ENCODE measurements around the gene NIN. TPM values are rescaled to one million over a fixed set of nuclear protein-coding genes. Genes with fewer than 3 reads are reported as not detected.

The NIN gene
- total and polyA plus RNA-seq, 2 of the 4 experiments (the other 2 are of a cell fraction), result 15.2 to 98.4 TPM

DNA sequence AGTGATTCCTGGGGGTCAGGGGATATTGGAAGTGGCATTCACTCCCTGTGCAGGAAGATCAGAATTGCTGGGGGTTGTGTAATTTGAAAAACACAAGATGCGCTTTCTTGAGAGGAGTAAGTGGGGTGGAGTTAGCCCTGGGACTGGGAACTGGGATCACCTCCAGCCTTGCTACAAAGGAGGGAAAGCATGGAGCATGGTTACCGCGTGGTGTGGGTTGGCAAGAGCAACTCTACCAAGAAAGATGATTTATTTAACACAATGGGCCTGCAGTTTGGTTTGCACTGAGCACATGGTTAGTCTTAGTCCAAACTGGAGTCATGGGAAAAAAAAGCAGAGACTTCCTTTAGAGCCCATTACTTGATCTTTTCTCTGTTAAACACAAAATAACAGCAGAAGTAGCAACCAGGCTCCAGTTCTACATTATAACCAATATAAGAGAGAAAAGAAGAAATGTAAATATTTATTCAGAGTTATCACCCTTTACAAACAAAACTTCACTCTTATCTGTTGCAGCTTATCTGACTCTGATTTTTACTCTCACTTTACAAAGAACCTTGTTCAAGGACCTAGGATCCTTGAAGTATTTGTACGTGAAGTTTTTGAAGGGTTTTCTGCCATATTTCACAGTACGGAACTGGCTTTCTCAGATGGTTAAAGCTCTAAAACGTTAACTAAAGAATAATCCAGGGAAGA is 2.1 kb upstream of the NIN start:
- Histone ChIP-seq H3K23ac (ENCODE audit: low read depth, low read length) (no peak overlapping the region), H3K9ac (ENCODE audit: low read depth, low read length) (no peak overlapping the region), H4K20me1 (ENCODE audit: insufficient read depth, low read length) (peaks cover 22% of the 10 kb centered on the region), H2BK15ac (ENCODE audit: low read depth, low read length) (no peak overlapping the region), H3K79me1 (ENCODE audit: low read depth in 1 of 2, low read length in 2 of 2) (peaks cover 10 to 26% of the 10 kb centered on the region in 2 experiments), H3K4ac (ENCODE audit: low read depth, low read length) (no peak overlapping the region), H3K9me3 (ENCODE audit: control insufficient read depth, insufficient read depth, low read length) (no peaks in the 10 kb centered on the region), H2AK5ac (ENCODE audit: low read depth, low read length) (no peak overlapping the region), H2BK120ac (ENCODE audit: low read depth, low read length) (no peak overlapping the region), H4K5ac (ENCODE audit: low read depth, low read length) (no peak overlapping the region), H3K56ac (ENCODE audit: extremely low read depth, insufficient read depth, low read length) (no peak overlapping the region), H2AK9ac (replicated peaks; ENCODE audit: low read depth, low read length, poor library complexity) (no peak overlapping the region), H2BK5ac (ENCODE audit: low read depth, low read length, poor library complexity, severe bottlenecking) (no peak overlapping the region), H3K27me3 (ENCODE audit: control insufficient read depth, insufficient read depth, low read length) (no peaks in the 10 kb centered on the region), H3K9me1 (ENCODE audit: insufficient read depth, low read length) (peaks cover 23% of the 10 kb centered on the region), H3K36me3 (ENCODE audit: control insufficient read depth, insufficient read depth, low read length) (no peaks in the 10 kb centered on the region), H3K14ac (replicated peaks; ENCODE audit: low read depth, low read length) (no peak overlapping the region), H4K8ac (ENCODE audit: low read depth in 2 of 2, low read length in 2 of 2) (no peak overlapping the region), H3K4me1 (ENCODE audit: control insufficient read depth, insufficient read depth, low read length) (peaks cover 23% of the 10 kb centered on the region), H3K4me3 (ENCODE audit: insufficient read depth, low read depth, low read length) (no peak overlapping the region), H3K4me2 (ENCODE audit: low read depth, low read length) (no peak overlapping the region), H2BK20ac (ENCODE audit: low read depth, low read length) (no peak overlapping the region), H2AFZ (replicated peaks; ENCODE audit: low read length, poor library complexity) (no peak overlapping the region), H4K91ac (ENCODE audit: insufficient read depth, low read depth, low read length) (no peak overlapping the region), H3K27ac (ENCODE audit: insufficient read depth, low read length) (no peak overlapping the region), H3K18ac (ENCODE audit: low read depth, low read length) (no peak overlapping the region)
- ChIA-PET CTCF (no interaction called here), POLR2A (ENCODE audit: unreplicated experiment) (no interaction called here)
- peak; percentile 11 for DNase-seq
- dilution Hi-C loops (cut with HindIII; ENCODE audit: low sequenced_read_pairs, unreplicated experiment) (no loop called here), in situ Hi-C loops (cut with MboI; ENCODE audit: low sequenced_read_pairs) (no loop called here), intact Hi-C loops (cut with micrococcal nuclease) (no loop called here)
- no peak for TF ChIP-seq MAZ (IDR thresholded peaks at IDR 0.05; ENCODE audit: borderline replicate concordance, low read depth, low read length)
- TF ChIP-seq MAFK (IDR thresholded peaks at IDR 0.05; ENCODE audit: low read depth, low read length), result no peak
- TF ChIP-seq CHD1 (IDR thresholded peaks at IDR 0.05; ENCODE audit: low read depth, low read length), result no peak
- TF ChIP-seq CEBPB (IDR thresholded peaks at IDR 0.05; ENCODE audit: low read depth, low read length), result no peak
- TF ChIP-seq CTCF (conservative IDR thresholded peaks at IDR 0.05; ENCODE audit: low read depth, low read length), result no peak
- no peak for TF ChIP-seq RFX5 (IDR thresholded peaks at IDR 0.05; ENCODE audit: low read depth, low read length)
- no peak for TF ChIP-seq SMC3 (IDR thresholded peaks at IDR 0.05; ENCODE audit: low read depth, low read length)
- TF ChIP-seq NFE2L2 (IDR thresholded peaks at IDR 0.05; ENCODE audit: low read depth, low read length), result no peak
- no peak for TF ChIP-seq ELK1 (IDR thresholded peaks at IDR 0.05; ENCODE audit: borderline replicate concordance, low read depth, low read length)
- TF ChIP-seq BHLHE40 (IDR thresholded peaks at IDR 0.05; ENCODE audit: low read depth, low read length), result no peak
- no peak for TF ChIP-seq USF2 (IDR thresholded peaks at IDR 0.05; ENCODE audit: low read depth, low read length)
- no peak for TF ChIP-seq RAD21 (IDR thresholded peaks at IDR 0.05; ENCODE audit: low read length)
- TF ChIP-seq RCOR1 (IDR thresholded peaks at IDR 0.05; ENCODE audit: insufficient replicate concordance, low read length), result no peak
- no peak for TF ChIP-seq POLR2A (IDR thresholded peaks at IDR 0.05; ENCODE audit: low read depth, low read length)
- no peak for TF ChIP-seq MXI1 (IDR thresholded peaks at IDR 0.05; ENCODE audit: borderline replicate concordance, low read depth, low read length)
- TF ChIP-seq FOS (IDR thresholded peaks at IDR 0.05; ENCODE audit: low read depth, low read length), result no peak
- WGBS, 2 experiments (ENCODE audit: extremely low coverage in 2 of 2, insufficient read length in 1 of 2), result no CpG with 5 or more reads among the region's 6 CpGs
- no TSS peak for BruUV-seq (replicated peaks)
- ATAC-seq (ENCODE audit: low read depth), result no peak
